Measurements from ENCODE around the gene PANK3. TPM values are rescaled to one million over a fixed set of nuclear protein-coding genes. Genes with fewer than 3 reads are reported as not detected.
"Not testable (repeated sequence)": the region's sequence is repeated elsewhere in the genome, so short reads cannot be mapped to it uniquely, and the experiment has no call there.

The PANK3 gene
- polyA plus RNA-seq, 3 donors: 48.9 to 71.1 (median 65.4) TPM

GRCh38 chr5:168600409-168600808 lies 21.2 kb upstream of the PANK3 start:
- peak; percentile 68 for DNase-seq

DNA sequence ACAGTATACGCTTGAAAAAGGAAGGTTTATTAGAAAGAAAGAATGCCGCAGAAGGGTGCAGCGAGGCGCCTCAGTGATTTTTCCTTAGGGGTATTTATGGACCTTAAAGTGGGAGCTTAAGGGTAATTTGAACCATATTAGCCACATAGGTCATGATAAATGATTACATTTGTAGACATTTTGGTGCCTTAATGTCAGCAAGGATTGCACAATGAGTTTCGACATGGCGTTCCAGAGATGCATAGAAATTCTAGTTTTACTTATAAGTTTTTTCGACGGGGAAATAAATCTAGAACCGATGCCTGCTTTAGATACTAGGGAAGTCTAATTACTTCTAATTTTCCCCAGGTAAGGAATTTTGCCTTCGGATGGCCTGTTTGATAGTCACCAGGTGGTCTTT lies 20.7 kb upstream of the PANK3 start:
- no peak for DNase-seq

- DNase-seq: no peak
Measured at GRCh38 chr5:168598639-168599038, 19.5 kb upstream of the PANK3 start.

GRCh38 chr5:168596927-168597326 lies 17.8 kb upstream of the PANK3 start:
- no peak for DNase-seq

DNA sequence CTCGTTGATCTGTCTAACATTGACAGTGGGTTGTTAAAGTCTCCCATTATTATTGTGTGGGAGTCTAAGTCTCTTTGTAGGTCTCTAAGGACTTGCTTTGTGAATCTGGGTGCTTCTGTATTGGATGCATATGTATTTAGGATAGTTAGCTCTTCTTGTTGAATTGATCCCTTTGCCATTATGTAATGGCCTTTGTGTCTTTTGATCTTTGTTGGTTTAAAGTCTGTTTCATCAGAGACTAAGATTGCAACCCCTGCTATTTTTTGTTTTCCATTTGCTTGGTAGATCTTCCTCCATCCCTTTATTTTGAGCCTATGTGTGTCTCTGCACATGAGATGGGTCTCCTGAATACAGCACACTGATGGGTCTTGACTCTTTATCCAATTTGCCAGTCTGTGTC lies 17.0 kb upstream of the PANK3 start:
- not testable (repeated sequence) for DNase-seq

DNA sequence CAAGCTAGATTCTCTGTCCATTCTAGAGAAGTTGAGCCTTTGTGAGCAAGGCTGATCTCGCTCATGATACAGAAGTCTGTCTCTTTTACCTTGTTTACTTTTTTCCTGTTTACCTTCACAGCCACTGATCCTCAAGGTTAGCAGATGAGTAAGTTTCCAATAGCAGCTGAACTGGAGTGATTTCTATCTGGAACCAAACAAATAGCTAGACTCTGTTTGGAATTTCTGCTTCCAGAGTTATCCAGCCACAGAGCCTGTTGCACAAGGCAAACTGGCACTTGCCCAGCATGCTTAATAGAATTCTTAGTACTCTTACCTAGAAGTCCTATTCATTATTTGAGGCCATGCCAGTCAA lies 12.8 kb upstream of the PANK3 start:
- no peak for DNase-seq

GRCh38 chr5:168591302-168592013 lies 12.3 kb upstream of the PANK3 start:
- no peak for DNase-seq

DNA sequence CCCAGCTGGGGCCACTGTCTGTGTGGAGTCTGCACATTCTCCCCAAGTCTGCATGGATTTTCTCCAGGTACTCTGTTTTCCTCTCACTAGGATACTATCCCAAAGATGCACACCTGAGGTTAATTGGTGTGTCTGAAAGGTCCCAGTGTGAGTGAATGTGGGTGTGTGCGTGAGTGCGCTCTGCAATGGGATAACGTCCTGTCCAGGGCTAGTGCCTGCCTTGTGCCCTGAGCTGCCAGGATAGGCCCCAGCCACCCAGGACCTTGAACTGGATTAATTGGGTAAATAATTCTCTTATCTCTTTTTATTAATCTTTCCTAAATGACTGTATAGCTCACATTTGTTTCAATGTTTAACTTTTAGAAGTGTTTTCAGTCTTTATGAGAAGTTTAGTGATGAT lies 11.5 kb upstream of the PANK3 start:
- no peak for DNase-seq

DNA sequence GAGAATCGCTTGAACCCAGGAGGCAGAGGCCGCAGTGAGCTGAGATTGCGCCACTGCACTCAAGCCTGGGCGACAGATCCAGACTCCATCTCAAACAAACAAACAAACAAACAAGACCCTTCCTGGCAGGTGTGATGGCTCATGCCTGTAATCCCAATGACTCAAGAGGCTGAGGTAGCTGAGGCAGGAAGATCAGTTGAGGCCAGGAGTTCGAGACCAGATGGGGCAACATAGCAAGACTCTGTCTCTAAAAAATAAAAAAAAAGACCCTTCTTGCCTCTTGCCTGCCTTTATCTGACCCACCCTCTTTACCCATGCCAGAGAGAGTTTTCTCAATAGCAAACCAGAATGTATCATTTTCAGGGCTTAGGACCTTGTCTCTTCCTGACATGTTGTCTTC lies 8.8 kb upstream of the PANK3 start:
- DNase-seq: no peak

DNA sequence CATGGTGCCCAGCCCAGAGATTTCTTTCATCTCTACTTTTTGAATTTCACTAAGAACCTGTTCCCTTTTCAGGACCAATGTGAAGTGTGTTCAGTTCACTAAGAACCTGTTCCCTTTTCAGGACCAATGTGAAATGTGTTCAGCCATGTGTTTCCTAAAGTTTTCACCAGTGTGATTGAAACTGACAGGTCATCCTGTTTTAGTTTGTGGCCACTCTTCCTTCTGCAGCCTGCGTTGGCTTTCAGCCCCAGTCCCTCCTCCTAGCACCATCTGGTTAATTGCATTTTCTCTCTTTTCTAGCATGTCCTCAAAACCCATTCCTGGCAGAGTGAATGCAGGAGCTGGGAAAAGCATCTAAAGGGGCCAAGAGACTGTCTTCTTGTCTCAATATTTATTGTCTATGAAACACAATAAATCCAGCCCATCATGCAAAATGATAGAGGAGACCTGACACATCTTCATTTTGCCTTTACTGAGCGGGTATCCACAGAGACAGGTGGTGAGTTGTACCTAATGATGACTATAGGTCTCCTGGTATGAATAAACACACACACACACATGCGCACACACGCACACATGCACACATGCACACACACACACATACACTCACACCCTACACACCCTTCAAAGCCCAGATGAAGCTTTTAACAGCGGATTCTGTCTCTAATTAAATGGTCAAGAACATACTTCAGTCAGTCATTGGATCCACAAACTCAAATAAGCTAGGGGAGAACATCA lies 6.1 kb upstream of the PANK3 start:
- no peak for DNase-seq

DNA sequence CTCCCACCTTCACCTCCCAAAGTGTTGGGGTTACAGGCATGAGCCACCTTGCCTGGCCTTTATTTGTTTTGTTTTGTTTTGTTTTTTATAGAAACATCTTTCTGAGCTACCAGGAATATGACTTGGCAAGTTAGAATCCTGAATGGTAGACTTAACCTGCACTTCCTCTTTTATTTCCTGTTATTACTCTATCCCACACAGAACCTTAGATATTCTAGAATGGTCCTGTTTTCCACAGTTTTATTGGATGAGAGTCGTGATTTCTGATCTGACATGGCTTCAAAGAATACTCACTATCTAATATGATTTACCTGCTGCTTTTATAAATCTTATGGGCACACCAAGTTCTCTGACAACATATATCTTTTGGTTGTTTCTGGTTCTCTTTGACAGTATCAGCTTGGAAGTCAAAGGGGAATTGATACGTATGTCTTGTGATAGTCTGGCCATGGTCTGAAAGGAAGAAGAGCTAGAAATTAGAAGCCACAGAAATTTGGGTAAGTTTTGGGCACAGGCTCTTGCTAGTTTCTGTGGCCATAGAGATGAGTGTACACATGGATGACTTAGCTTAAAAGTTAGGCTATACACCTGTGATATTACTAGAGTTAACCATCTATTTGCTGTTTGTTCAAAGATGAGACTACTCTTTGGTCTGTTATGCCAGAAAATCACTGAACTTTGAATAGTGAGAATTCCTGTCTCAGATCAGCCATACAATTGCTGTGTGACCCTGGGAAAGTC lies 4.7 kb upstream of the PANK3 start:
- DNase-seq: no peak

GRCh38 chr5:168580814-168581469 lies 1.8 kb upstream of the PANK3 start:
- not testable (repeated sequence) for DNase-seq

DNA sequence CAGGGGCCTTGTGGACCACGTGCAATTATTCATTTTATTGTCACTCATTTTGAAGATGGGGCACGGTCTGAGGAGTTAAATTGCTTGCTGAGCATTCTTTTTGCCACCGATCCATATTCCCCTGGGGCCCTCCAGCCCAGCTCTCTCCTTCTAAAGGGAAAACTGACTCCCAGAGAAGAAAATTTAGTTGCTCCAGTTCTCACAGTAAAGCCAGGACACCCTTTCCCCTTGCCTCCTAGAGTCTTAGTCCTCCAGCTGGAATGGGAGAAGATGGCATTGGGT lies 1.0 kb upstream of the PANK3 start:
- DNase-seq: no peak

- peak; percentile 99 for DNase-seq
Measured at GRCh38 chr5:168579488-168580226, 489 bp upstream of the PANK3 start.

DNA sequence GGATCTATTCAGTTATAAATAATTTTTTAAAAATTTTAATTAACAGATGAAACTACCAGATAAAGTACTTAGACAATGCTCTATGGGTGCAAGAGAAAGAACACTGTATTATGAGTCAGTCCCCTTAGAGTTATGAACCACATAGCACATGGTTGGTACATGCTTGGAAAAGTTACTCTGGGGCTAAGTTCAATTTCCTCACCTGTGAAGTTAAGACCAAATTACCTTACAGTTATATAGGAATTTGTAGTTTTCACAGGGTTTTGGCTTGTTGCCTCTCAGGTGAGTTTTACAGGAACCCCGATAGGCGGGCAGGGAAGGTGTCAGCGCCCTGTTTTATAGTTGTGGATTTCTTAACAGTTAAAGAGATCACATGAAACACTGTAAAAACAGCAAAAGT lies 1.2 kb downstream of the PANK3 start:
- DNase-seq: no peak

DNA sequence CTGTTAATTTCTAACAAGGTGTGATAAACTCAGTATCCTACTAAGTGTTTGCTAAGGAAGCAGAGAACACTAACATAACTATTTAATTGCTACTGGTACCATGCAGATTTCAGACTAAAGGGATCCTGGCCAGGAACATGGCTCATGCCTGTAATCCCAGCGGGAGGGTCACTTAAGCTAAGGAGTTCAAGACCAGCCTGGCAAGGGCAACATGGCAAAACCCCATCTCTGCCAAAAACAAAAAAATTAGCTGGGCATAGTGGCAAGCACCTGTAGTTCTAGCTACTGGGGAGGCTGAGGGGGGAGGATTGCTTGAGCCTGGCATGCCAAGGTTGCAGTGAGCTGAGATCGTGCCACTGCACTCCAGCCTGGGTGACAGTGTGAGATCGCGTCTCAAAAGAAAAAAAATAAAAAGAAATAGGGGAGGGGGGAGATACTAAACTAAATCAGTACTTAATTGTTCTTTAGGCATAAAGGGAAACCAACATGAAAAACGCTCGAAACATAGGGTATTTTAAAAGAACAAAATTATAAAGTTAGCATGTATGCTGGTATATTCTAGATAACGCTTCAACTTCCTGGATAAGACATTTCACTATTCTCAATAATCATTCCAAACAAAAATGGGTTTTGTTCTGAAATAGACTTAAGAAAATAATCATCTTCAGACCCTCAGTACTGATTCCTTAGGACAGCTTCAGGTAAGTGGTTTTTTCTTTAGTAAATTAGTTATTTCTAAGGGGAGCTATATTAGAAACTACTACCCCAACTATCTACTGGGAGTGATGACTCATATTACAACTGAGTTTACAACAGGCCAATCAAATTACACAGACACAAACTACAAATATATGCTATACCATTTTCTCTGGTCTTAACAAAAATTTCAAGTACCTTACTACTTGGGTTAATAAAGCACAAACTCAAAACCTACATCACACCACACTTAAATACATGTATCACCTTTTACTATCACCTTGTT lies 3.5 kb downstream of the PANK3 start:
- no peak for DNase-seq

GRCh38 chr5:168574156-168574555 lies 5.0 kb downstream of the PANK3 start:
- not testable (repeated sequence) for DNase-seq

DNA sequence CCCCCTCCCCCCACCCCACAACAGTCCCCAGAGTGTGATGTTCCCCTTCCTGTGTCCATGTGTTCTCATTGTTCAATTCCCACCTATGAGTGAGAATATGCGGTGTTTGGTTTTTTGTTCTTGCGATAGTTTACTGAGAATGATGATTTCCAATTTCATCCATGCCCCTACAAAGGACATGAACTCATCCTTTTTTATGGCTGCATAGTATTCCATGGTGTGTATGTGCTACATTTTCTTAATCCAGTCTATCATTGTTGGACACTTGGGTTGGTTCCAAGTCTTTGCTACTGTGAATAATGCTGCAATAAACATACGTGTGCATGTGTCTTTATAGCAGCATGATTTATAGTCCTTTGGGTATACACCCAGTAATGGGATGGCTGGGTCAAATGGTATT lies 5.5 kb downstream of the PANK3 start:
- not testable (repeated sequence) for DNase-seq

GRCh38 chr5:168570490-168571328 lies 8.5 kb downstream of the PANK3 start:
- no peak for DNase-seq

- no peak for DNase-seq
Measured at GRCh38 chr5:168568738-168569137, 10.4 kb downstream of the PANK3 start.

Measured in renal pelvis (tissue), 4 donors.